PC-3 (cell line): ENCODE data around the gene IL1RAPL2. TPM values are rescaled to one million over a fixed set of nuclear protein-coding genes. Genes with fewer than 3 reads are reported as not detected.
"Not testable (repeated sequence)": the region's sequence is repeated elsewhere in the genome, so short reads cannot be mapped to it uniquely, and the experiment has no call there.

Experiments
- ATAC-seq: fragments of 200-7000 bp; cut with Tn5 transposase; 2 replicates; pipeline ENCODE4 v1.9.1; 2020; ENCODE audit warnings: mild to moderate bottlenecking, moderate library complexity
- BruUV-seq: library from RNA; stranded (reverse); fragments of 400-500 nt; replicated peaks from 2 replicates; lab custom pipeline; 2021; lab: Mats Ljungman, UMichigan
- CTCF ChIA-PET: fragments of 300-600 bp; sonication (Branson Sonifier 250); formaldehyde crosslinking; loops from one replicate; lab custom pipeline; 2022; ENCODE audit warnings: antibody characterized with exemption; lab: Charles Lee
- POLR2A ChIA-PET: fragments of 300-600 bp; sonication (Branson Sonifier 250); formaldehyde crosslinking; loops from one replicate; lab custom pipeline; 2022; ENCODE audit warnings: antibody characterized with exemption; ENCODE audit not compliant: unreplicated experiment; lab: Charles Lee
- DNase-seq: peaks from one replicate; pipeline ENCODE4 v3.0.0-alpha.2; 2015
- H2AFZ ChIP-seq: fragments of 300-600 bp; sonication (generic); 2 replicates; pipeline ENCODE4 v1.6.0; 2016; ENCODE audit warnings: antibody characterized with exemption, low read length
- H3F3A ChIP-seq: fragments of 300-600 bp; sonication (generic); one replicate; pipeline ENCODE4 v1.6.0; 2017; ENCODE audit warnings: antibody characterized with exemption, low read length, control low read depth, mild to moderate bottlenecking; ENCODE audit not compliant: unreplicated experiment
- H3K27ac ChIP-seq: fragments of 300-600 bp; sonication (generic); 2 replicates; pipeline ENCODE4 v1.5.1; 2016; ENCODE audit warnings: mild to moderate bottlenecking, low read length
- H3K27me3 ChIP-seq: fragments of 300-600 bp; sonication (generic); 2 replicates; pipeline ENCODE4 v1.6.1; 2016; ENCODE audit warnings: low read length, mixed read lengths
- H3K36me3 ChIP-seq: fragments of 300-600 bp; sonication (generic); 2 replicates; pipeline ENCODE4 v1.6.1; 2016; ENCODE audit warnings: low read depth, mixed run types, low read length, mixed read lengths
- H3K4me1 ChIP-seq: fragments of 300-600 bp; sonication (generic); 2 replicates; pipeline ENCODE4 v1.5.1; 2016; ENCODE audit warnings: low read length; ENCODE audit not compliant: insufficient read depth
- H3K4me2 ChIP-seq: fragments of 300-600 bp; sonication (generic); 2 replicates; pipeline ENCODE4 v1.6.0; 2016; ENCODE audit warnings: low read length
- H3K4me3 ChIP-seq: fragments of 300-600 bp; sonication (generic); 2 replicates; pipeline ENCODE4 v1.5.1; 2016; ENCODE audit warnings: mild to moderate bottlenecking, low read length, mixed read lengths
- H3K79me2 ChIP-seq: fragments of 300-600 bp; sonication (generic); 2 replicates; pipeline ENCODE4 v1.6.1; 2017; ENCODE audit warnings: low read length, mixed read lengths
- H3K9ac ChIP-seq: fragments of 300-600 bp; sonication (generic); 2 replicates; pipeline ENCODE4 v1.6.0; 2016; ENCODE audit warnings: mild to moderate bottlenecking, low read length
- H3K9me2 ChIP-seq: fragments of 300-600 bp; sonication (generic); replicated peaks from 2 replicates; pipeline ENCODE4 v1.6.1; 2016; ENCODE audit warnings: mixed run types, low read length, mixed read lengths
- H3K9me3 ChIP-seq: fragments of 300-600 bp; sonication (generic); 2 replicates; pipeline ENCODE4 v1.6.1; 2016; ENCODE audit warnings: low read length, mixed read lengths
- H4K20me1 ChIP-seq: fragments of 300-600 bp; sonication (generic); 2 replicates; pipeline ENCODE4 v1.6.1; 2016; ENCODE audit warnings: low read length, mixed read lengths
- EZH2 ChIP-seq: fragments of 300-600 bp; sonication (generic); IDR thresholded peaks from one replicate; pipeline ENCODE4 v1.6.1; 2017; ENCODE audit warnings: antibody characterized with exemption, mild to moderate bottlenecking, low read length; ENCODE audit not compliant: unreplicated experiment
- EZH2phosphoT487 ChIP-seq: fragments of 300-600 bp; sonication (generic); IDR thresholded peaks from 2 replicates; pipeline ENCODE4 v1.6.1; 2018; ENCODE audit warnings: mild to moderate bottlenecking, antibody characterized with exemption, low read length, borderline replicate concordance
- intact Hi-C: fragments of 100-400 bp; cut with micrococcal nuclease; formaldehyde crosslinking; loops from 2 replicates; pipeline ENCODE4 v1.9.0; 2023
- total RNA-seq: library from RNA; depleted of rRNA; stranded (reverse); fragments of >200 nt; gene quantifications from 2 replicates; pipeline ENCODE4 v1.2.3, GENCODE V29; 2014
- TF ChIP-seq, protein P1 (sequence below): fragments of 300-600 bp; sonication (generic); conservative IDR thresholded peaks from 2 replicates; pipeline ENCODE4 v1.5.1; 2017; ENCODE audit warnings: antibody characterized with exemption, low read depth, mild to moderate bottlenecking, low read length

IL1RAPL2 gene
- total RNA-seq, 1 experiment from 2014 or later, result 0.62 TPM

DNA sequence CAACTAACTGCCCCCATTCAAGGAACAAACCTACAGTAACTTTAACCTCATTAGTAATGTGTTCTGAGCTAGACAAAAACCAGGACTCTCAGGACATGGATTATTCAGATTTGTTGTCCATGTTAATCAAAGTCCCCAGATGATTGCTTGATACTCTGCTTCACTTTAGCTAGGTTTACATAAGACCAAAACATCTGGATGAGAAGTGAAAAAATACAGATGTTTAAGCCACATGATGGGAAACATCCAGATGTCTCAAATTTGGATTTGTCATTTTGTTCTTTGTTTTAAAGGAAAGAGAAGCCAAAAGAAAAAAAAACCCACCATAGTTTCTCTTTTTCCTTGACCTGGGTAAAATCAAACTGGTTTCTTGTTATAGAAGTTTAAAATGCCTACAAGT lies 1207.8 kb downstream of the IL1RAPL2 start:
- H3K27me3 ChIP-seq, result no peaks in the 10 kb centered on the region
- ChIA-PET POLR2A (interaction anchor here (0.6 kb wide), 1 partner anchor 102 kb away, joined by 3 read pairs; no protein-coding TSS in a partner anchor), CTCF (no interaction called here)
- H3K9me3 ChIP-seq, result no peaks in the 10 kb centered on the region
- no peaks in the 10 kb centered on the region for H3K4me1 ChIP-seq
- BruUV-seq, result no TSS peak
- DNase-seq (no peak), ATAC-seq (no peak)
- no peak overlapping the region for H3K27ac ChIP-seq
- no peak overlapping the region for H3K9ac ChIP-seq
- H3K9me2 ChIP-seq, result no peaks in the 10 kb centered on the region
- TF ChIP-seq EZH2 (no peak), EZH2phosphoT487 (no peak)
- TF ChIP-seq, protein P1, sequence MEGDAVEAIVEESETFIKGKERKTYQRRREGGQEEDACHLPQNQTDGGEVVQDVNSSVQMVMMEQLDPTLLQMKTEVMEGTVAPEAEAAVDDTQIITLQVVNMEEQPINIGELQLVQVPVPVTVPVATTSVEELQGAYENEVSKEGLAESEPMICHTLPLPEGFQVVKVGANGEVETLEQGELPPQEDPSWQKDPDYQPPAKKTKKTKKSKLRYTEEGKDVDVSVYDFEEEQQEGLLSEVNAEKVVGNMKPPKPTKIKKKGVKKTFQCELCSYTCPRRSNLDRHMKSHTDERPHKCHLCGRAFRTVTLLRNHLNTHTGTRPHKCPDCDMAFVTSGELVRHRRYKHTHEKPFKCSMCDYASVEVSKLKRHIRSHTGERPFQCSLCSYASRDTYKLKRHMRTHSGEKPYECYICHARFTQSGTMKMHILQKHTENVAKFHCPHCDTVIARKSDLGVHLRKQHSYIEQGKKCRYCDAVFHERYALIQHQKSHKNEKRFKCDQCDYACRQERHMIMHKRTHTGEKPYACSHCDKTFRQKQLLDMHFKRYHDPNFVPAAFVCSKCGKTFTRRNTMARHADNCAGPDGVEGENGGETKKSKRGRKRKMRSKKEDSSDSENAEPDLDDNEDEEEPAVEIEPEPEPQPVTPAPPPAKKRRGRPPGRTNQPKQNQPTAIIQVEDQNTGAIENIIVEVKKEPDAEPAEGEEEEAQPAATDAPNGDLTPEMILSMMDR, result no peak
- no peaks in the 10 kb centered on the region for H4K20me1 ChIP-seq
- no peak overlapping the region for H3K4me3 ChIP-seq
- H3K36me3 ChIP-seq, result no peaks in the 10 kb centered on the region
- H2AFZ ChIP-seq, result no peak overlapping the region
- no peaks in the 10 kb centered on the region for H3F3A ChIP-seq
- H3K79me2 ChIP-seq, result no peaks in the 10 kb centered on the region
- no peak overlapping the region for H3K4me2 ChIP-seq
- intact Hi-C loops, result no loop called here

- H3K27ac ChIP-seq, result no peak overlapping the region
- TF ChIP-seq, protein P1, result no peak
- no peak for TF ChIP-seq EZH2
- TF ChIP-seq EZH2phosphoT487, result no peak
- H3K4me1 ChIP-seq, result no peaks in the 10 kb centered on the region
- no peak overlapping the region for H3K9ac ChIP-seq
- no peaks in the 10 kb centered on the region for H3K79me2 ChIP-seq
- H3K9me3 ChIP-seq, result no peaks in the 10 kb centered on the region
- H3K27me3 ChIP-seq, result no peaks in the 10 kb centered on the region
- no peak for DNase-seq
- CTCF ChIA-PET, result no interaction called here
- H3K9me2 ChIP-seq, result no peaks in the 10 kb centered on the region
- intact Hi-C loops, result no loop called here
- BruUV-seq, result no TSS peak
- POLR2A ChIA-PET, result no interaction called here
- H3K36me3 ChIP-seq, result no peaks in the 10 kb centered on the region
- H2AFZ ChIP-seq, result no peak overlapping the region
- no peak overlapping the region for H3K4me3 ChIP-seq
- ATAC-seq, result no peak
- H3F3A ChIP-seq, result no peaks in the 10 kb centered on the region
- H4K20me1 ChIP-seq, result no peaks in the 10 kb centered on the region
- H3K4me2 ChIP-seq, result no peak overlapping the region
Observed at GRCh38 chrX:105775679-105776078, 1209.7 kb downstream of the IL1RAPL2 start.

- no peaks in the 10 kb centered on the region for H3K36me3 ChIP-seq
- no peak overlapping the region for H3K4me2 ChIP-seq
- ATAC-seq (no peak), DNase-seq (no peak)
- no peaks in the 10 kb centered on the region for H3K79me2 ChIP-seq
- ChIA-PET POLR2A (no interaction called here), CTCF (no interaction called here)
- no peaks in the 10 kb centered on the region for H3K27me3 ChIP-seq
- H4K20me1 ChIP-seq, result no peaks in the 10 kb centered on the region
- H3K9me3 ChIP-seq, result no peaks in the 10 kb centered on the region
- H3K4me3 ChIP-seq, result no peak overlapping the region
- BruUV-seq, result no TSS peak
- intact Hi-C loops, result no loop called here
- no peaks in the 10 kb centered on the region for H3F3A ChIP-seq
- no peak overlapping the region for H3K9ac ChIP-seq
- H3K27ac ChIP-seq, result no peak overlapping the region
- TF ChIP-seq, protein P1, result no peak
- TF ChIP-seq EZH2, result no peak
- TF ChIP-seq EZH2phosphoT487, result no peak
- no peaks in the 10 kb centered on the region for H3K9me2 ChIP-seq
- no peak overlapping the region for H2AFZ ChIP-seq
- no peaks in the 10 kb centered on the region for H3K4me1 ChIP-seq
Observed at GRCh38 chrX:105781804-105782203, 1215.8 kb downstream of the IL1RAPL2 start.

GRCh38 chrX:105796877-105797276 lies 1230.9 kb downstream of the IL1RAPL2 start:
- POLR2A ChIA-PET, H4K20me1 ChIP-seq, intact Hi-C loops, H3K4me1 ChIP-seq, CTCF ChIA-PET, DNase-seq, H3F3A ChIP-seq, H3K36me3 ChIP-seq, H3K27ac ChIP-seq, BruUV-seq, H3K4me2 ChIP-seq, H3K4me3 ChIP-seq, H3K27me3 ChIP-seq, ATAC-seq, H3K9ac ChIP-seq, H3K79me2 ChIP-seq, H3K9me2 ChIP-seq, H3K9me3 ChIP-seq, H2AFZ ChIP-seq: not testable (repeated sequence)
